GM18526 (cell line): ENCODE data around the gene COA7.

Experiments used
- POLR2A ChIP-seq: IDR thresholded peaks from 3 replicates; pipeline ENCODE4 v1.6.1; 2011; ENCODE audit not compliant: insufficient read length; ENCODE audit errors: extremely low read depth

Gene COA7

GRCh38 chr1:52707927-52708655, 9.9 kb upstream of the COA7 start:
- no peak for TF ChIP-seq POLR2A

GRCh38 chr1:52706941-52707926, 9.1 kb upstream of the COA7 start:
- TF ChIP-seq POLR2A = no peak

GRCh38 chr1:52706136-52706670, 8.1 kb upstream of the COA7 start:
- no peak for TF ChIP-seq POLR2A

GRCh38 chr1:52702886-52703787, 5.0 kb upstream of the COA7 start:
- peak; percentile 54 for TF ChIP-seq POLR2A

GRCh38 chr1:52695627-52696026, 2.5 kb downstream of the COA7 start:
- no peak for TF ChIP-seq POLR2A

GRCh38 chr1:52693843-52694242, 4.3 kb downstream of the COA7 start:
- TF ChIP-seq POLR2A = no peak

- TF ChIP-seq POLR2A = no peak
Observed at GRCh38 chr1:52692697-52693096, 5.5 kb downstream of the COA7 start.

GRCh38 chr1:52691821-52692220, 6.3 kb downstream of the COA7 start:
- no peak for TF ChIP-seq POLR2A

GRCh38 chr1:52686830-52687229, 11.3 kb downstream of the COA7 start:
- no peak for TF ChIP-seq POLR2A

- no peak for TF ChIP-seq POLR2A
Observed at GRCh38 chr1:52684545-52684944, 13.6 kb downstream of the COA7 start.

- no peak for TF ChIP-seq POLR2A
Observed at GRCh38 chr1:52683367-52683940, 14.7 kb downstream of the COA7 start.

GRCh38 chr1:52681136-52681535, 17.0 kb downstream of the COA7 start:
- TF ChIP-seq POLR2A = no peak

GRCh38 chr1:52680353-52680752, 17.8 kb downstream of the COA7 start:
- no peak for TF ChIP-seq POLR2A

GRCh38 chr1:52679498-52679897, 18.6 kb downstream of the COA7 start:
- no peak for TF ChIP-seq POLR2A
